PC-9 (cell line): ENCODE data around the gene ZNF613. TPM values are rescaled to one million over a fixed set of nuclear protein-coding genes. Genes with fewer than 3 reads are reported as not detected.
"Not testable (repeated sequence)": the region's sequence is repeated elsewhere in the genome, so short reads cannot be mapped to it uniquely, and the experiment has no call there.

Experiments
- BruUV-seq: library from RNA; stranded (reverse); fragments of 400-500 nt; replicated peaks from 2 replicates; lab custom pipeline; 2021; lab: Mats Ljungman, UMichigan
- CTCF ChIA-PET: fragments of 300-600 bp; sonication (Branson Sonifier 250); formaldehyde crosslinking; loops from one replicate; lab custom pipeline; 2022; ENCODE audit warnings: antibody characterized with exemption; lab: Charles Lee
- POLR2A ChIA-PET: fragments of 300-600 bp; sonication (Branson Sonifier 250); formaldehyde crosslinking; loops from one replicate; lab custom pipeline; 2022; ENCODE audit warnings: antibody characterized with exemption; ENCODE audit not compliant: unreplicated experiment; lab: Charles Lee
- DNase-seq, 2 experiments: peaks; one replicate each; pipeline versions ENCODE4 v3.0.0 to v3.0.0-alpha.2; 2015 to 2022; ENCODE audit warnings: mixed read lengths in 1 of 2
- H2AFZ ChIP-seq: fragments of 200-600 bp; sonication (generic); 2 replicates; pipeline ENCODE4 v1.8.1; 2017; ENCODE audit warnings: antibody characterized with exemption
- H3F3A ChIP-seq: fragments of 200-600 bp; sonication (generic); 2 replicates; pipeline ENCODE4 v1.8.1; 2017; ENCODE audit warnings: antibody characterized with exemption, mild to moderate bottlenecking, low read depth; ENCODE audit not compliant: insufficient read depth
- H3K27ac ChIP-seq: fragments of 200-600 bp; sonication (generic); 2 replicates; pipeline ENCODE4 v1.6.1; 2016; ENCODE audit warnings: mixed run types
- H3K27me3 ChIP-seq: fragments of 200-600 bp; sonication (generic); 2 replicates; pipeline ENCODE4 v1.6.1; 2016; ENCODE audit warnings: low read depth, mixed run types; ENCODE audit not compliant: insufficient read depth
- H3K36me3 ChIP-seq: fragments of 200-600 bp; sonication (generic); 2 replicates; pipeline ENCODE4 v1.6.1; 2016; ENCODE audit warnings: low read depth, mixed run types
- H3K4me1 ChIP-seq: fragments of 200-600 bp; sonication (generic); replicated peaks from 2 replicates; pipeline ENCODE4 v1.6.1; 2016; ENCODE audit warnings: mixed run types; ENCODE audit not compliant: insufficient read depth
- H3K4me2 ChIP-seq: fragments of 200-600 bp; sonication (generic); 2 replicates; pipeline ENCODE4 v1.6.1; 2017; ENCODE audit warnings: mixed run types
- H3K4me3 ChIP-seq: fragments of 200-600 bp; sonication (generic); 2 replicates; pipeline ENCODE4 v1.6.1; 2016; ENCODE audit warnings: mixed run types
- H3K79me2 ChIP-seq: fragments of 200-600 bp; sonication (generic); 2 replicates; pipeline ENCODE4 v1.6.1; 2017; ENCODE audit warnings: low read depth, mixed run types
- H3K9me2 ChIP-seq: fragments of 200-600 bp; sonication (generic); 2 replicates; pipeline ENCODE4 v1.8.1; 2017; ENCODE audit warnings: mild to moderate bottlenecking; ENCODE audit not compliant: insufficient read depth
- H3K9me3 ChIP-seq: fragments of 200-600 bp; sonication (generic); 2 replicates; pipeline ENCODE4 v1.8.1; 2016; ENCODE audit warnings: low read depth; ENCODE audit not compliant: insufficient read depth
- H4K20me1 ChIP-seq: fragments of 200-600 bp; sonication (generic); 2 replicates; pipeline ENCODE4 v1.8.1; 2017; ENCODE audit not compliant: insufficient read depth
- EZH2 ChIP-seq: fragments of 200-600 bp; sonication (generic); IDR thresholded peaks from 2 replicates; pipeline ENCODE4 v1.8.0; 2017; ENCODE audit warnings: antibody characterized with exemption, low read depth
- intact Hi-C: fragments of 100-400 bp; cut with micrococcal nuclease; formaldehyde crosslinking; loops from one replicate; pipeline ENCODE4 v1.10.0; 2022; ENCODE audit not compliant: unreplicated experiment
- total RNA-seq: library from RNA; stranded (reverse); gene quantifications from 2 replicates; pipeline ENCODE4 v1.2.3, GENCODE V29; 2021
- TF ChIP-seq, protein P1 (sequence below): fragments of 200-600 bp; sonication (generic); conservative IDR thresholded peaks from 2 replicates; pipeline ENCODE4 v1.6.1; 2017; ENCODE audit warnings: mixed run types, antibody characterized with exemption, mild to moderate bottlenecking, moderate library complexity

The ZNF613 gene
- total RNA-seq, 1 experiment from 2014 or later = 4.8 TPM

- BruUV-seq = no TSS peak
- H3K4me3 ChIP-seq = no peak overlapping the region
- peaks cover 65% of the 10 kb centered on the region for H3K9me3 ChIP-seq
- H3F3A ChIP-seq = 0 out of 2 replicates have a peak, but pooled peaks cover 10% of the 10 kb centered on the region
- H3K9me2 ChIP-seq = no peaks in the 10 kb centered on the region
- no peaks in the 10 kb centered on the region for H3K27me3 ChIP-seq
- H3K27ac ChIP-seq = no peak overlapping the region
- intact Hi-C loops = no loop called here
- no peak overlapping the region for H3K4me2 ChIP-seq
- H3K4me1 ChIP-seq = no peaks in the 10 kb centered on the region
- TF ChIP-seq EZH2 = no peak
- TF ChIP-seq, protein P1, sequence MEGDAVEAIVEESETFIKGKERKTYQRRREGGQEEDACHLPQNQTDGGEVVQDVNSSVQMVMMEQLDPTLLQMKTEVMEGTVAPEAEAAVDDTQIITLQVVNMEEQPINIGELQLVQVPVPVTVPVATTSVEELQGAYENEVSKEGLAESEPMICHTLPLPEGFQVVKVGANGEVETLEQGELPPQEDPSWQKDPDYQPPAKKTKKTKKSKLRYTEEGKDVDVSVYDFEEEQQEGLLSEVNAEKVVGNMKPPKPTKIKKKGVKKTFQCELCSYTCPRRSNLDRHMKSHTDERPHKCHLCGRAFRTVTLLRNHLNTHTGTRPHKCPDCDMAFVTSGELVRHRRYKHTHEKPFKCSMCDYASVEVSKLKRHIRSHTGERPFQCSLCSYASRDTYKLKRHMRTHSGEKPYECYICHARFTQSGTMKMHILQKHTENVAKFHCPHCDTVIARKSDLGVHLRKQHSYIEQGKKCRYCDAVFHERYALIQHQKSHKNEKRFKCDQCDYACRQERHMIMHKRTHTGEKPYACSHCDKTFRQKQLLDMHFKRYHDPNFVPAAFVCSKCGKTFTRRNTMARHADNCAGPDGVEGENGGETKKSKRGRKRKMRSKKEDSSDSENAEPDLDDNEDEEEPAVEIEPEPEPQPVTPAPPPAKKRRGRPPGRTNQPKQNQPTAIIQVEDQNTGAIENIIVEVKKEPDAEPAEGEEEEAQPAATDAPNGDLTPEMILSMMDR = no peak
- H4K20me1 ChIP-seq = no peaks in the 10 kb centered on the region
- no peak for DNase-seq
- ChIA-PET CTCF (no interaction called here), POLR2A (no interaction called here)
- peaks cover 45% of the 10 kb centered on the region for H3K36me3 ChIP-seq
- no peak overlapping the region for H2AFZ ChIP-seq
- H3K79me2 ChIP-seq = no peaks in the 10 kb centered on the region
Observed at GRCh38 chr19:51946602-51947001, 19.3 kb downstream of the ZNF613 start.

- ChIA-PET POLR2A (no interaction called here), CTCF (no interaction called here)
- DNase-seq = no peak
- BruUV-seq = no TSS peak
- TF ChIP-seq EZH2 = no peak
- TF ChIP-seq, protein P1 = no peak
- no peaks in the 10 kb centered on the region for H4K20me1 ChIP-seq
- no peaks in the 10 kb centered on the region for H3K4me1 ChIP-seq
- H3K9me3 ChIP-seq = peaks cover 48% of the 10 kb centered on the region
- no peak overlapping the region for H3K4me2 ChIP-seq
- H3F3A ChIP-seq = 0 out of 2 replicates have a peak, but pooled peaks cover 7% of the 10 kb centered on the region
- H3K79me2 ChIP-seq = no peaks in the 10 kb centered on the region
- no peak overlapping the region for H2AFZ ChIP-seq
- H3K27me3 ChIP-seq = no peaks in the 10 kb centered on the region
- no peaks in the 10 kb centered on the region for H3K9me2 ChIP-seq
- peaks cover 23% of the 10 kb centered on the region for H3K36me3 ChIP-seq
- intact Hi-C loops = no loop called here
- no peak overlapping the region for H3K27ac ChIP-seq
- no peak overlapping the region for H3K4me3 ChIP-seq
Observed at GRCh38 chr19:51948975-51949374, 21.7 kb downstream of the ZNF613 start.

GRCh38 chr19:51957846-51958245, 30.6 kb downstream of the ZNF613 start:
- H4K20me1 ChIP-seq, H3K27me3 ChIP-seq, H3K9me2 ChIP-seq, DNase-seq, H3K4me1 ChIP-seq, BruUV-seq, H3K79me2 ChIP-seq, POLR2A ChIA-PET, H3K4me2 ChIP-seq, H2AFZ ChIP-seq, H3K4me3 ChIP-seq, H3K27ac ChIP-seq, H3K36me3 ChIP-seq, CTCF ChIA-PET, intact Hi-C loops, H3F3A ChIP-seq: not testable (repeated sequence)
- peaks cover 11% of the 10 kb centered on the region; the same call in 1 of the 2 replicates for H3K9me3 ChIP-seq

DNA sequence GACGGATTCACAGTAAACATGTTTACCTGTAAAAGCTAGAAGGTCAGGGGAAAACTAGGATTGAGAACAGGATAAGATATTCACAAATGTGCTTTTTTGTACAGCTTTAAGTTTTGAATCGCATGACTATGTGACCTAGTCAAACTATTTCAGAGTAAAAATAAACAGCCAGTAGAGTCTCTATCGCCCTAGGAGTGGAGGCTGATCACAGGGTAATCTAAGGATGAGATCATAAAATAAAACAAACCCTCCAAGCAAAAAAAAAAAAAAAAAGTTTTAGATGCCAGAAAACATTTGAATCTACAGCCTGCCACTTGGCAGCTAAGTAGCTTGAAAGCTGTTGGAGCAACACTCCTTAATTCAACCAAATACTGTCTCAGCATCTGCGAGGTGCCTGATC, 32.5 kb downstream of the ZNF613 start:
- no peak for TF ChIP-seq EZH2
- TF ChIP-seq, protein P1 = no peak
- POLR2A ChIA-PET = no interaction called here
- H3K27me3 ChIP-seq = no peaks in the 10 kb centered on the region
- peaks cover 28% of the 10 kb centered on the region; the same call in 1 of the 2 replicates for H3K9me3 ChIP-seq
- CTCF ChIA-PET = no interaction called here
- no peaks in the 10 kb centered on the region for H3K79me2 ChIP-seq
- H3F3A ChIP-seq = no peaks in the 10 kb centered on the region; the same call in 1 of the 2 replicates
- H3K27ac ChIP-seq = no peak overlapping the region
- peaks cover 8% of the 10 kb centered on the region; the same call in 1 of the 2 replicates for H3K36me3 ChIP-seq
- intact Hi-C loops = no loop called here
- H3K4me3 ChIP-seq = no peak overlapping the region
- H3K4me1 ChIP-seq = no peaks in the 10 kb centered on the region
- no peak overlapping the region for H3K4me2 ChIP-seq
- no peak for DNase-seq
- no peaks in the 10 kb centered on the region for H3K9me2 ChIP-seq
- no peak overlapping the region for H2AFZ ChIP-seq
- BruUV-seq = no TSS peak
- H4K20me1 ChIP-seq = no peaks in the 10 kb centered on the region

- POLR2A ChIA-PET, H3K9me2 ChIP-seq, DNase-seq, H3K27me3 ChIP-seq, H3K79me2 ChIP-seq, H3K4me3 ChIP-seq, H3F3A ChIP-seq, H3K27ac ChIP-seq, BruUV-seq, H3K4me1 ChIP-seq, CTCF ChIA-PET, H2AFZ ChIP-seq, intact Hi-C loops, H3K4me2 ChIP-seq, H4K20me1 ChIP-seq: not testable (repeated sequence)
- Histone ChIP-seq H3K9me3 (peaks cover 37% of the 10 kb centered on the region), H3K36me3 (peaks cover 18% of the 10 kb centered on the region)
Observed at GRCh38 chr19:51960621-51961233, 33.5 kb downstream of the ZNF613 start.
